Glutamatergic neuron (in vitro differentiated cells): Measurements from ENCODE around the gene MRPL1. TPM values are rescaled to one million over a fixed set of nuclear protein-coding genes. Genes with fewer than 3 reads are reported as not detected.
A peak's percentile ranks its signal among the peaks of the same experiment; 100 is the strongest.
"Not testable (repeated sequence)": the region's sequence is repeated elsewhere in the genome, so short reads cannot be mapped to it uniquely, and the experiment has no call there.

Experiments used
- DNase-seq: peaks from one replicate; pipeline ENCODE4 v3.0.0; 2022
- H3K27ac Mint-ChIP-seq: one replicate; pipeline ENCODE4 v1.8.0; 2020; ENCODE audit warnings: mild to moderate bottlenecking, mixed read lengths, inconsistent platforms; ENCODE audit not compliant: unreplicated experiment
- H3K27me3 Mint-ChIP-seq: one replicate; pipeline ENCODE4 v1.8.0; 2020; ENCODE audit warnings: mild to moderate bottlenecking, moderate library complexity, mixed read lengths, inconsistent platforms; ENCODE audit not compliant: unreplicated experiment
- H3K36me3 Mint-ChIP-seq: one replicate; pipeline ENCODE4 v1.8.0; 2020; ENCODE audit warnings: mild to moderate bottlenecking, mixed read lengths, inconsistent platforms; ENCODE audit not compliant: unreplicated experiment
- H3K4me1 Mint-ChIP-seq: one replicate; pipeline ENCODE4 v1.8.0; 2020; ENCODE audit warnings: mild to moderate bottlenecking, low read depth, mixed read lengths, inconsistent platforms; ENCODE audit not compliant: unreplicated experiment
- H3K4me3 Mint-ChIP-seq: one replicate; pipeline ENCODE4 v1.8.0; 2020; ENCODE audit warnings: mild to moderate bottlenecking, mixed read lengths, inconsistent platforms; ENCODE audit not compliant: unreplicated experiment
- H3K9me3 Mint-ChIP-seq: one replicate; pipeline ENCODE4 v1.8.0; 2020; ENCODE audit warnings: mild to moderate bottlenecking, moderate library complexity, mixed read lengths, inconsistent platforms; ENCODE audit not compliant: unreplicated experiment
- total RNA-seq: library from RNA; stranded (reverse); fragmentation: NEBNext Ultra II Directional; extraction: Animal tissue kit (Norgen Biotek cat#: 25700); gene quantifications from one replicate; pipeline ENCODE4 v1.2.1, GENCODE V29; 2021; ENCODE audit not compliant: unreplicated experiment
- TF ChIP-seq, protein P1 (sequence below): fragments of 200-600 bp; sonication (generic); IDR thresholded peaks from one replicate; pipeline ENCODE4 v1.5.0; 2021; ENCODE audit not compliant: partially characterized antibody, unreplicated experiment

Gene MRPL1
- total RNA-seq, 1 donor from 2014 or later = 20.1 TPM

DNA sequence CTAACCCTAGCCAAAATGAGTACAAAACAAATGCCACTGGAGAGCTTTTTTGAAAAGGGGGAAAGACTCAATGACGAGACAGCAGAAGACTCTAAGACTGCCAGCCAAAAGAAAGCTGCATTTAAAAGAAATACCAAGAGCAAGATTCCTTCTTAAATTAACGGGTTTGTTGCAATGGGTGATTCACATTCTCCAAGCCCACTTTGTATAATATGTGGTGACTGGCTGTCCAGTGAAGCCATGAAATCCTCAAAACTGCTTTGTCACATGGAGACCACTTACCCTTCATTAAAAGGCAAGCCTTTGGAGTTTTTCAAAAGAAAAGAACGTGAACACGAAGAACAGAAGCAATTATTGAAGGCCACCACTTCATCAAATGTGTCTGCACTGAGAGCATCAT lies 68.2 kb downstream of the MRPL1 start:
- Mint-ChIP-seq H3K27ac (no peak overlapping the region), H3K36me3 (no peaks in the 10 kb centered on the region), H3K9me3 (no peaks in the 10 kb centered on the region), H3K27me3 (no peaks in the 10 kb centered on the region), H3K4me1 (peaks cover 2% of the 10 kb centered on the region), H3K4me3 (no peak overlapping the region)
- TF ChIP-seq, protein P1, sequence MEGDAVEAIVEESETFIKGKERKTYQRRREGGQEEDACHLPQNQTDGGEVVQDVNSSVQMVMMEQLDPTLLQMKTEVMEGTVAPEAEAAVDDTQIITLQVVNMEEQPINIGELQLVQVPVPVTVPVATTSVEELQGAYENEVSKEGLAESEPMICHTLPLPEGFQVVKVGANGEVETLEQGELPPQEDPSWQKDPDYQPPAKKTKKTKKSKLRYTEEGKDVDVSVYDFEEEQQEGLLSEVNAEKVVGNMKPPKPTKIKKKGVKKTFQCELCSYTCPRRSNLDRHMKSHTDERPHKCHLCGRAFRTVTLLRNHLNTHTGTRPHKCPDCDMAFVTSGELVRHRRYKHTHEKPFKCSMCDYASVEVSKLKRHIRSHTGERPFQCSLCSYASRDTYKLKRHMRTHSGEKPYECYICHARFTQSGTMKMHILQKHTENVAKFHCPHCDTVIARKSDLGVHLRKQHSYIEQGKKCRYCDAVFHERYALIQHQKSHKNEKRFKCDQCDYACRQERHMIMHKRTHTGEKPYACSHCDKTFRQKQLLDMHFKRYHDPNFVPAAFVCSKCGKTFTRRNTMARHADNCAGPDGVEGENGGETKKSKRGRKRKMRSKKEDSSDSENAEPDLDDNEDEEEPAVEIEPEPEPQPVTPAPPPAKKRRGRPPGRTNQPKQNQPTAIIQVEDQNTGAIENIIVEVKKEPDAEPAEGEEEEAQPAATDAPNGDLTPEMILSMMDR = no peak
- no peak for DNase-seq

GRCh38 chr4:77931452-77932135 lies 69.0 kb downstream of the MRPL1 start:
- no peaks in the 10 kb centered on the region for H3K9me3 Mint-ChIP-seq
- H3K27me3 Mint-ChIP-seq = no peaks in the 10 kb centered on the region
- TF ChIP-seq, protein P1 = no peak
- H3K27ac Mint-ChIP-seq = no peak overlapping the region
- H3K4me1 Mint-ChIP-seq = peaks cover 2% of the 10 kb centered on the region
- H3K4me3 Mint-ChIP-seq = no peak overlapping the region
- DNase-seq = no peak
- H3K36me3 Mint-ChIP-seq = no peaks in the 10 kb centered on the region

GRCh38 chr4:77938560-77938959 lies 75.9 kb downstream of the MRPL1 start:
- no peak for DNase-seq
- Mint-ChIP-seq H3K4me1 (no peaks in the 10 kb centered on the region), H3K4me3 (no peak overlapping the region), H3K9me3 (no peaks in the 10 kb centered on the region), H3K27ac (peak overlapping the region; percentile 39), H3K36me3 (peaks cover 7% of the 10 kb centered on the region), H3K27me3 (peaks cover 4% of the 10 kb centered on the region)
- TF ChIP-seq, protein P1 = no peak

DNA sequence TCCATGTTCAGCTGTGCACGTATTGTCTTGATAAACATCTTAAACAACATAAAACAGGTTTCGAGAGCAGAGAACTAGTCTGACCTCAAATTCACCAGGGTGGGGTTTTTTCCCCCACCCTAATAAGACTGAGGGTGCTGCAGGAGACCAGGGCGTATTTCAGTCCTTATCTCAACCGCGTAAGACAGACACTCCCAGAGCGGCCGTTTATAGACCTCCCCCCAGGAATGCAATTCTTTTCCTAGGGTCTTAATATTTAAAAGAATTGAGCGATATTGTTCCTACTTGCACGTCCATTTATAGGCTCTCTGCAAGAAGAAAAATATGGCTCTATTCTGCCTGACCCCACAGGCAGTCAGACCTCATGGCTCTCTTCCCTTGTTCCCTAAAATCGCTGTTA lies 83.3 kb downstream of the MRPL1 start:
- not testable (repeated sequence) for H3K27ac Mint-ChIP-seq, DNase-seq, H3K4me3 Mint-ChIP-seq, H3K4me1 Mint-ChIP-seq, H3K9me3 Mint-ChIP-seq, H3K36me3 Mint-ChIP-seq, H3K27me3 Mint-ChIP-seq

- DNase-seq = no peak
- no peak overlapping the region for H3K4me3 Mint-ChIP-seq
- peaks cover 5% of the 10 kb centered on the region for H3K36me3 Mint-ChIP-seq
- peaks cover 4% of the 10 kb centered on the region for H3K27me3 Mint-ChIP-seq
- no peaks in the 10 kb centered on the region for H3K4me1 Mint-ChIP-seq
- H3K27ac Mint-ChIP-seq = no peak overlapping the region
- TF ChIP-seq, protein P1 = no peak
- H3K9me3 Mint-ChIP-seq = peaks cover 5% of the 10 kb centered on the region
Observed at GRCh38 chr4:77950203-77950602, 87.6 kb downstream of the MRPL1 start.

DNA sequence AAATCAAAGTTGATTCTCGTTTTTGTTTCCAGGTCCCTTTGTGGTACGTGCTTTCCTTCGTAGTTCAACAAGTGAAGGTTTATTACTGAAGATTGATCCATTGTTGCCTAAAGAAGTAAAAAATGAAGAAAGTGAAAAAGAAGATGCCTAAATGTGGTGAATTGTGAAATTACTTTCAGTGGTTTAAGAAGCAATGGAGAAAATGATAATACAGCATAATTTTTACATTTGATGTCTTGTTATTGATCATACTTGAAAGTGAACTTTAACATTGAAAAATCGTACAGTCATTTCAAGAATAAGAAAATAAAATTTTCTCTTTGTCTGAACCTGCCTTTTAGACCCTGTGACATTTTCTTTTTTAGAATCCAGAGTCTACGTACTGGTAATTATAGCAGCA lies 89.8 kb downstream of the MRPL1 start:
- Mint-ChIP-seq H3K27ac (no peak overlapping the region), H3K4me1 (no peaks in the 10 kb centered on the region)
- TF ChIP-seq, protein P1 = no peak

More for the DNA sequence above, 89.8 kb downstream of the MRPL1 start:
- Mint-ChIP-seq H3K4me3 (no peak overlapping the region), H3K9me3 (no peaks in the 10 kb centered on the region), H3K27me3 (no peaks in the 10 kb centered on the region), H3K36me3 (no peaks in the 10 kb centered on the region)
- DNase-seq = no peak
